GM12878 (cell line): ENCODE measurements around the gene TSHZ2. TPM values are rescaled to one million over a fixed set of nuclear protein-coding genes. Genes with fewer than 3 reads are reported as not detected.

Experiments
- ATAC-seq: fragments of 200-7000 bp; cut with Tn5 transposase; 3 replicates; pipeline ENCODE4 v1.9.1; 2020; ENCODE audit warnings: mild to moderate bottlenecking, moderate library complexity
- BruUV-seq: library from RNA; stranded (reverse); fragments of 400-500 nt; replicated peaks from 2 replicates; lab custom pipeline; 2021; lab: Mats Ljungman, UMichigan
- CTCF ChIA-PET: fragments of 300-600 bp; sonication (Branson Sonifier 250); formaldehyde crosslinking; extraction: SDS; loops from one replicate; lab custom pipeline; 2021; ENCODE audit warnings: inconsistent platforms; lab: Yijun Ruan, JAX
- POLR2A ChIA-PET: fragments of 350-600 bp; formaldehyde crosslinking; extraction: SDS; loops from one replicate; lab custom pipeline; 2021; ENCODE audit warnings: inconsistent platforms; lab: Charles Lee
- RAD21 ChIA-PET: fragments of 300-600 bp; sonication (Branson Sonifier 250); formaldehyde crosslinking; loops from one replicate; lab custom pipeline; 2023; ENCODE audit warnings: antibody characterized with exemption; ENCODE audit not compliant: unreplicated experiment; lab: Charles Lee
- SMC1A ChIA-PET: fragments of 300-600 bp; sonication (Branson Sonifier 250); formaldehyde crosslinking; loops from one replicate; lab custom pipeline; 2023; ENCODE audit not compliant: unreplicated experiment, uncharacterized antibody; lab: Charles Lee
- DNase-seq: peaks from one replicate; pipeline ENCODE4 v3.0.0-alpha.2; 2011; ENCODE audit warnings: low read depth, low spot score
- FAIRE-seq: peaks from 3 replicates; lab custom pipeline; 2011; peaks lifted over from hg19 to GRCh38; lab: Jason Lieb, UNC
- H2AFZ ChIP-seq: 2 replicates; pipeline ENCODE4 v1.6.0; 2011; ENCODE audit warnings: low read depth, low read length, control low read depth; ENCODE audit not compliant: control insufficient read depth
- H3K27ac ChIP-seq: 2 replicates; pipeline ENCODE4 v1.5.1; 2011; ENCODE audit warnings: control low read depth; ENCODE audit not compliant: control insufficient read depth, insufficient read depth
- H3K27me3 ChIP-seq, 2 experiments: replicated peaks in 1 of 2; 2 replicates each; pipeline versions ENCODE4 v1.6.0 to v1.6.1; 2011; ENCODE audit warnings: low read length in 1 of 2; ENCODE audit not compliant: control insufficient read depth in 2 of 2, insufficient read depth in 2 of 2
- H3K36me3 ChIP-seq, 2 experiments: 2 replicates each; pipeline ENCODE4 v1.5.1; 2011; ENCODE audit warnings: low read length in 1 of 2; ENCODE audit not compliant: control insufficient read depth in 2 of 2, insufficient read depth in 2 of 2
- H3K4me1 ChIP-seq: 2 replicates; pipeline ENCODE4 v1.6.1; 2011; ENCODE audit warnings: mild to moderate bottlenecking, low read length, moderate library complexity, mixed read lengths; ENCODE audit not compliant: control insufficient read depth, insufficient read depth
- H3K4me2 ChIP-seq: 2 replicates; pipeline ENCODE4 v1.6.0; 2011; ENCODE audit warnings: control low read depth; ENCODE audit not compliant: control insufficient read depth, insufficient read depth
- H3K4me3 ChIP-seq: fragments of 200-600 bp; sonication (generic); 2 replicates; pipeline ENCODE4 v1.5.1; 2016
- H3K79me2 ChIP-seq: 2 replicates; pipeline ENCODE4 v1.6.0; 2011; ENCODE audit warnings: low read length; ENCODE audit not compliant: control insufficient read depth, insufficient read depth
- H3K9ac ChIP-seq: 2 replicates; pipeline ENCODE4 v1.8.0; 2011; ENCODE audit warnings: low read length, control low read depth, mixed read lengths; ENCODE audit not compliant: control insufficient read depth, insufficient read depth
- H3K9me3 ChIP-seq: replicated peaks from 3 replicates; pipeline ENCODE4 v1.5.1; 2011; ENCODE audit warnings: mild to moderate bottlenecking, low read length; ENCODE audit not compliant: control insufficient read depth, insufficient read depth
- H4K20me1 ChIP-seq: 2 replicates; pipeline ENCODE4 v1.6.0; 2011; ENCODE audit not compliant: control insufficient read depth, insufficient read depth
- E4F1 ChIP-seq: fragments of 450-650 bp; IDR thresholded peaks from 2 replicates; pipeline ENCODE4 v1.6.1; 2018; ENCODE audit warnings: borderline replicate concordance, mild to moderate bottlenecking; ENCODE audit not compliant: partially characterized antibody
- RBBP5 ChIP-seq: fragments of 200-600 bp; sonication (generic); conservative IDR thresholded peaks from 2 replicates; pipeline ENCODE4 v1.6.1; 2016
- SRF ChIP-seq, 2 experiments: IDR thresholded peaks; 2 replicates each; pipeline ENCODE4 v1.6.1; 2011; ENCODE audit warnings: low read depth in 2 of 2, low read length in 2 of 2, mild to moderate bottlenecking in 1 of 2, moderate library complexity in 1 of 2
- WGBS: methylation state at CpG from one replicate; pipeline ENCODE4 v1.1.6; 2016; ENCODE audit warnings: low lambda C conversion rate; ENCODE audit not compliant: insufficient replicate concordance, insufficient coverage; ENCODE audit errors: missing lambda C conversion rate; 5-methylcytosine and 5-hydroxymethylcytosine counted together
- in situ Hi-C: fragments of 300-500 bp; cut with MboI; formaldehyde crosslinking; loops from 9 replicates; pipeline ENCODE4 v1.14.3; 2018; ENCODE audit warnings: mixed read lengths
- intact Hi-C: fragments of 100-400 bp; cut with micrococcal nuclease; formaldehyde crosslinking; loops from one replicate; pipeline ENCODE4 v1.14.2; 2022; ENCODE audit not compliant: unreplicated experiment
- polyA plus RNA-seq, 11 experiments: library from polyadenylated mRNA; depleted of rRNA in 4 of 11; unstranded in 6 of 11; stranded (reverse) in 5 of 11; fragments of >200 nt; fragmentation: Nextera tagmentation in 4 of 11; fragmentation: Illumina TruSeq in 1 of 11; extraction: Ambion mirVana in 4 of 11; extraction: Trizol in 1 of 11; gene quantifications; 1 replicate in 1 of 11; 2 replicates in 10 of 11; pipeline versions ENCODE4 v1.2.1 to v1.2.3, GENCODE V29; 2011 to 2016; ENCODE audit warnings: inconsistent platforms in 2 of 11, missing spikeins in 2 of 11, low read depth in 1 of 11
- total RNA-seq, 4 experiments: library from RNA; depleted of rRNA in 3 of 4; stranded (reverse); fragments of >200 nt in 3 of 4; fragmentation: Illumina TruSeq in 1 of 4; extraction: Trizol in 1 of 4; gene quantifications; 2 replicates each; pipeline versions ENCODE4 v1.2.1 to v1.2.3, GENCODE V29; 2013 to 2021
- TF ChIP-seq, protein P1 (sequence below): fragments of 450-650 bp; IDR thresholded peaks from 2 replicates; pipeline ENCODE4 v1.6.1; 2016; ENCODE audit warnings: mild to moderate bottlenecking
- TF ChIP-seq, protein P2 (sequence below): IDR thresholded peaks from 2 replicates; pipeline ENCODE4 v1.6.1; 2011; ENCODE audit warnings: mild to moderate bottlenecking, low read depth, low read length, moderate library complexity; ENCODE audit not compliant: insufficient replicate concordance

Gene TSHZ2
- total and polyA plus RNA-seq, 10 of the 15 experiments (the other 5 are each of a cell fraction or from before 2014, with no cell fraction given): 0.01 to 0.86 (median 0.13) TPM; not detected in 2

DNA sequence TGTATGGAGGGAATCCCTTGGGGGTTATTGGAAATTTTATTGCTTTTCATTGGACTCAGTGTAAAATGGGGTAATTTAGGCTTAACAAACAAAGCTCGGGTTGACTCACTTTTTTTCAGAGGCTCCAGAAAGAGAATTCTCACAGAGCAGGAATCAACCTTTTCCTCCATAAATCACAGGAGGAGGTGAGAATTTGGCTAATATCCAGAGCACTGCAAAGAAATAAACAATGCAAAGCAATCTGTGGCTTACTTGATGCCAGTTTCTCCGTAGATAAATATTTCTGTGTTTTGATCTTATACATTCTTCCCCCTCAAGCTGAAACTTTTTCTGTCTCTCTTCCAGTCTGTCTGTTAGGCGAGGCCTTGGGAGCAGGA is 176.6 kb downstream of the TSHZ2 start (continued):
- no peak for TF ChIP-seq E4F1
- TF ChIP-seq RBBP5: no peak

DNA sequence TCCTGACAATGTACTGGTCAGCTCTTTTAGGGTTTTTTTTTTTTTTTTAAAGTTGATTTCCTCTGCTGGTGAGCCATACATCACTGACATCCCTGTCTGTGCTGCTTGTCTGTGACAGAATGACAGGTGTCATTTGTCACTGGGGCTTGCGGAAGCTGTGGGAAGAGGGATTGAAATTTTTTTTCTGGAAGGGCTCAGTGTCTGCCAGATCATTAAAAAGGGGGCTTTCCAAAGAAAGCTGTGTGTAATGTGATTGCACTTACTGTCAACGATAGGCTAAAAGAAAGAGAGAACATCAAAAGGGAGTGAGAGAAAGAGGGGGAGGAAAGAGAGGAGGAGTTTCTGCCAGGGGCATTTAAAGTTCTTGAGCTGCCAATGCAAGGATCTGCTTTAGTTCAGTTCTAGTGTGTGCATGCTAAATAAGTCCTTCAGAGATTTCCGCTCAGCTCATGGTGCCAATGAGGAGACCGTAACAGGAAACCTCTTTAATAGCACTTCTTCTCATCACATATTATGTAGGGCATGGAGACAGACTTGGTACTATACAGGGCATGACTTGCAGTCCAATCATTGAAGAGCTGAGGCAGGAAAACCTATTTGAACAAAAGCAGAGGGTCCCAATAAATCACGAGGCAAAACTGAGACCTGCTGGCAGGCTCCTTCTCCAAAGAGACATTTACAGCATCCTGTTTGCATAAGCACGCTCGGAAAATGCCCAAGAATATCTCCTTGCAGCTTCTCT is 177.2 kb downstream of the TSHZ2 start:
- H3K36me3 ChIP-seq: no peaks in the 10 kb centered on the region
- intact Hi-C loops: loop anchor here (5.0 kb wide), 1 partner anchor 177 kb away; the partner anchor contains the start of gene TSHZ2
- no peak overlapping the region for H2AFZ ChIP-seq
- BruUV-seq: no TSS peak
- POLR2A ChIA-PET: no interaction called here
- H3K27ac ChIP-seq: no peak overlapping the region
- WGBS: 53% methylated on average over 7 of the region's 7 CpGs
- no peaks in the 10 kb centered on the region for H3K9me3 ChIP-seq
- no peaks in the 10 kb centered on the region for H4K20me1 ChIP-seq
- FAIRE-seq: no peak
- no peak overlapping the region for H3K4me3 ChIP-seq
- no peaks in the 10 kb centered on the region; the same call in 1 of the 2 replicates for H3K4me1 ChIP-seq
- H3K4me2 ChIP-seq: no peak overlapping the region
- TF ChIP-seq, protein P1, sequence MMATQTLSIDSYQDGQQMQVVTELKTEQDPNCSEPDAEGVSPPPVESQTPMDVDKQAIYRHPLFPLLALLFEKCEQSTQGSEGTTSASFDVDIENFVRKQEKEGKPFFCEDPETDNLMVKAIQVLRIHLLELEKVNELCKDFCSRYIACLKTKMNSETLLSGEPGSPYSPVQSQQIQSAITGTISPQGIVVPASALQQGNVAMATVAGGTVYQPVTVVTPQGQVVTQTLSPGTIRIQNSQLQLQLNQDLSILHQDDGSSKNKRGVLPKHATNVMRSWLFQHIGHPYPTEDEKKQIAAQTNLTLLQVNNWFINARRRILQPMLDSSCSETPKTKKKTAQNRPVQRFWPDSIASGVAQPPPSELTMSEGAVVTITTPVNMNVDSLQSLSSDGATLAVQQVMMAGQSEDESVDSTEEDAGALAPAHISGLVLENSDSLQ: peak; percentile 28; the same call in 1 of the 2 replicates
- no peak for TF ChIP-seq SRF (IDR thresholded peaks at IDR 0.05; ENCODE audit: low read depth in 2 of 2, low read length in 2 of 2)
- TF ChIP-seq, protein P2, sequence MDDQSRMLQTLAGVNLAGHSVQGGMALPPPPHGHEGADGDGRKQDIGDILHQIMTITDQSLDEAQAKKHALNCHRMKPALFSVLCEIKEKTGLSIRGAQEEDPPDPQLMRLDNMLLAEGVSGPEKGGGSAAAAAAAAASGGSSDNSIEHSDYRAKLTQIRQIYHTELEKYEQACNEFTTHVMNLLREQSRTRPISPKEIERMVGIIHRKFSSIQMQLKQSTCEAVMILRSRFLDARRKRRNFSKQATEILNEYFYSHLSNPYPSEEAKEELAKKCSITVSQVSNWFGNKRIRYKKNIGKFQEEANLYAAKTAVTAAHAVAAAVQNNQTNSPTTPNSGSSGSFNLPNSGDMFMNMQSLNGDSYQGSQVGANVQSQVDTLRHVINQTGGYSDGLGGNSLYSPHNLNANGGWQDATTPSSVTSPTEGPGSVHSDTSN: peak; percentile 59
- CTCF ChIA-PET: interaction anchor here (0.7 to 1.0 kb wide), 2 partner anchors 358 to 716 kb away, joined by 3 read pairs; no protein-coding TSS in a partner anchor
- no peak overlapping the region for H3K9ac ChIP-seq
- no peak for DNase-seq
- SMC1A ChIA-PET: interaction anchor here (0.9 to 1.3 kb wide), 3 partner anchors 11 to 791 kb away, joined by 3 to 4 read pairs (median 4); no protein-coding TSS in a partner anchor
- in situ Hi-C loops: no loop called here
- no peaks in the 10 kb centered on the region for H3K27me3 ChIP-seq
- RAD21 ChIA-PET: interaction anchor here (0.6 kb wide), 1 partner anchor 834 kb away, joined by 3 read pairs; no protein-coding TSS in a partner anchor
- ATAC-seq: no peak; the same call in 2 of the 3 replicates
- no peaks in the 10 kb centered on the region for H3K79me2 ChIP-seq
